Middle frontal gyrus (tissue), 1 donor: ENCODE results near the gene RBX1.
"Not testable (repeated sequence)": the region's sequence is repeated elsewhere in the genome, so short reads cannot be mapped to it uniquely, and the experiment has no call there.

Experiments used
- DNase-seq: peaks from one replicate; pipeline ENCODE4 v3.0.0-alpha.2; 2015; ENCODE audit warnings: low spot score; ENCODE audit errors: extremely low spot score

Gene RBX1

GRCh38 chr22:40972587-40972986 is 21.4 kb downstream of the RBX1 start:
- no peak for DNase-seq

DNA sequence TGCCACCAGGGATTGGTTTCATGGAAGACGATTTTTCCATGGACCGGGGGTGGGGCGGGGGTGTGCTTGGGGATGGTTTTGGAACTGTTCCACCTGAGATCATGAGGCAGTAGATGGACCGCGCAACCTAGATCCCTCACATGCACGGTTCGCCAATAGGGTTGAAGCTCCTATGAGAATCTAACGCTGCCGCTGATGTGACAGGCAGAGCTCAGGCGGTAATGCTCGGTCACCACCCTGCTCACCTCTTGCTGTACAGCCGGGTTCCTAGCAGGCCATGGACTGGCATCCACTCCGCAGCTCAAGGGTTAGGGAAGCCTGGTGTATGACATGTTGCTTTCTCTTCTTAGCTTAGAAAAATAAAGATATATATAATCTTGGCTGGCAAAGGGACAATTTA is 22.0 kb downstream of the RBX1 start:
- DNase-seq: no peak

DNA sequence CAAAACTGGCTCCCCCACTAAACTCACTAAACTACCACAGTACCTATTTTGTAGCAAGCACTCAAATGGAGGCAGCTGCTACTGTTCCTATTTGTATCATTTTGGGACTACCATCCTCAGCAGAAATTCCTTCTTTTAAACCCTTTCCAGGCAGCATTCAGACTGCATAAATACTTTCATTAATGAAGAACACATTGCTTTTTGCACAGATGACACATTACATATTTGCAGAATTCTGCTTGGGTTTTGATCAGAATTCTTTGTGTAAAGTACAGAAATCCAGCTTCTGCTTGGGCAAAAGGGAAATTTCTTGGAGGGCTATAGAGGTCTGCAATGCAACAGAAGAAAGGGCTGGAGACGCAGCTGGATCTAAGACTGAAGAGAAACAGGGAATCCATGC is 24.2 kb downstream of the RBX1 start:
- no peak for DNase-seq

GRCh38 chr22:40976866-40977700 is 25.9 kb downstream of the RBX1 start:
- DNase-seq: no peak

DNA sequence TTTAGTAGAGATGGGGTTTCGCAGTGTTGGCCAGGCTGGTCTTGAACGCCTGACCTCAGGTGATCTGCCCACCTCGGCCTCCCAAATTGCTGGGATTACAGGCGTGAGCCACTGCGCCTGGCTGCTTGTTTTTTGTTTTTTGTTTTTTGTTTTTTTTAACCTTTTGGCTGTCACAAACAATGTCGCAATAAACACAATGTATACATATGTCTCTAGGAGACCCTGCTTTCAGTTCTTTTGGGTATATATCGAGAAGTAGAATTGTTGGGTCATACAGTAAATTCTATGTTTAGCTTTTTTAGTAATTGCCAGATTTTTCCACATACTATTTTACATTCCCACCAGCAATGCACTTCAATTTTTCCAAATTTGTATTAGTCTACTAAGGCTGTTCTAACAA is 28.0 kb downstream of the RBX1 start:
- no peak for DNase-seq

- DNase-seq: no peak
Observed at GRCh38 chr22:40979871-40980270, 28.7 kb downstream of the RBX1 start.

DNA sequence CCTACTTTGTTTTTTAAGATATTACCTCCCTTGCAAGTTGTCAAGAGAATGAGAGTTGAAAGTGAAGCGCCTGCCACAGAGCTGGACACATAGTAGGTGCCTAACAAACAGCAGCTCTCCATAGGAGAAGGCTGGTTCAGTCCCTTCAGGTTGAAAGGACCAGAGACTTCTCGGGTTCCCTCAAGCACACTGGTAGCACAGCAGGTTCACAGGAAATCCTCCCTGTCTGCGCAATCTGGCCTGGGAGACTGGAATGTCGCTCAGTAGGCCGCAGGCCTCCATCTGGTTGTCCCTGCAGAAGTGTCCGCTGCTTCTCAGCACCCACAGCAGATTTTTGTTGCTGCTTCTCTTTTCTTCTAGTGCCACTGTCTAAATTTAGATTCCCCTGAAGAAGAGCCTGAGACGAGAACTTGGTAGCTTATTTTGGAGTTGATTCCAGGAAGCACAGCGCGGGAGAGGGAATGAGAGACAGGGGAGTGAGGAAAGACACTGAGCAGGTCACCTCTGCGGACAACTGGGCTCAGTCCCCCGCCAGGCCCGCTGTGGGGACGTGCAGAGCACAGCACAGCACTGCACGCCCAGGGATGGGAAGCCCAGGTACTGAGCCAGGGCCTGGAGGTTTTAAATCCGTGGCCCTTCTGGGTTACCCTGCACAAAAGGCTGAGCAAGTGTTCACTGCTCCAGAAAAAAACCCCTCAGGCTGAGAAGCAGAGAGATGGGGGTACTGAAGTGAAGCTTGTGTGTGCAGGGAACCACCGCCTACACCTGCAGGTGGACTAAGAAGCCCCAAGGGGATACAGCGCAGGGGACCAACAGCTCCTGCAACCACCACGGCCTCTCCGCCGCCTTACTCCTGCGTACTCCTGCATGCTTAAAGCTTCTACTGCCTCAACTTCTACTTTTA is 31.6 kb downstream of the RBX1 start:
- DNase-seq: no peak

- no peak for DNase-seq
Observed at GRCh38 chr22:40991298-40991697, 40.1 kb downstream of the RBX1 start.

DNA sequence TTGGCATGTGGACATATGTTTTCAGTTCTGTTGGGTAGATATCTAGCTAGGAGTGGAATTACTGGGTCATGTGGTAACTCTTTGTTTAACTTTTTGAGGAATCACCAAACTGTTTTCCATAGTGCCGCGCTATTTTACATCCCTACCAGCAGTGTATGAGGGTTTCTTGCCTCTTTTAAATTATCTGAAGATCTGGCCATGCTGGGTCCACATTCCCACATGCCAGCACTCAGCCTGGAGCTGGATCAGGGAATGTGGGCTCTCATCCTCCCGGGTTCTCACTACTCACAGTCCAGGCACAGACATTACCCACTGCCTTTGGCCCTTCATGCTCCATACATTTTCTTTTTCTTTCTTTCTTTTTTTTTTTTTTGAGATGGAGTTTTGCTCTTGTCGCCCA is 44.6 kb downstream of the RBX1 start:
- DNase-seq: no peak

DNA sequence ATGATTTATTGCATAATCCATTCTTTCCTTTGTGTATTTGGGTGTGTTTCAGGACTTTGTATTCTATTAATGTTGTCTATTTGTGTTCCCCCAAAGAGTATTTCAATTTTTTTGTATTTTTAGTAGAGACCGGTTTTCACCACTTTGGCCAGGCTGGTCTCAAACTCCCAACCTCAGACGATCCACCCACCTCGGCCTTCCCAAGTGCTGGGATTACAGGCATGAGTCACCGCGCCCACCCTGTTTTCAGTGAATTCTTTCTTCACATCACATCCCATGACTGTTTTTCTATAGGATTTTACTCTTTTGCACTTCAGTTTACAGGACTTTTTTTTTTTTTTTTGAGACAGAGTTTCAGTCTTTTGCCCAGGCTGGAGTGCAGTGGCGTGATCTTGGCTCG is 46.3 kb downstream of the RBX1 start:
- DNase-seq: no peak

- DNase-seq: no peak
Observed at GRCh38 chr22:41000040-41000565, 48.9 kb downstream of the RBX1 start.

GRCh38 chr22:41000941-41001721 is 50.0 kb downstream of the RBX1 start:
- no peak for DNase-seq

GRCh38 chr22:41001722-41002122 is 50.5 kb downstream of the RBX1 start:
- no peak for DNase-seq

GRCh38 chr22:41002386-41002785 is 51.2 kb downstream of the RBX1 start:
- DNase-seq: not testable (repeated sequence)

DNA sequence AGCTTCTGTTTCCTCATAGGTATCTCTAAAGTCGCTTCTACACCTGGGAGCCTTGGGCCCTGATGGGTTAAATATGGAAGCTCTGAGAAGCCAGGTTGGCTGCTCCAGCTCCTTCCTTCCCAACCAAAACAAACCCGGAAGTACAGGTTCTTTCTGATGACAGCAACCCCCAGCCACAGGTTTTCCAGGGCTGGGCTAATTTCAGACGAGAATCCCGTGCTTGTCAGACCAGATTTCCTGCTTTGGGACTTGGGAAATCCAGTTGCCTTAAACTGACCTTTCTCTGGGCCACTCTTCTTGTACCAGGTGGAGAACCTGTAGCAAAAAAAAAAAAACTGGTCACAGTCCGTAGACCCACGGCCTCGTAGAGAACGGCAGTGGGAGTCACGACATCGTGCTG is 51.9 kb downstream of the RBX1 start:
- DNase-seq: no peak

DNA sequence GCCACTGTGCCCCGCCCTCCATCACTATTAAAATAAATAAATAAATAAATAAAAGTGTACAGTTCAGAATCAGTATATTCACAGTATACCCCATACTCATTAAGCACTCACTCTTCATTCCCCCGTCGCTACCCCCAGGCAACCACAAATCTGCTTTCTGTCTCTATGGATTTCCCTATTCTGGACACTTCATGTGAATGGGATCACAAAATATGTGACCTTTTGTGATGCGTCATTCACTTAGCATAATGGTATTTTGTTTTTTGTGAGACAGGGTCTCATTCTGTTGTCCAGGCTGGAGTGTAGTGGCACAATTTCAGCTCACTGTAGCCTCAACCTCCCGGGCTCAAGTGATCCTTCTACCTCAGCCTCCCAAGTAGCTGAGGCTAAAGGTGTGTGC is 52.8 kb downstream of the RBX1 start:
- no peak for DNase-seq

- DNase-seq: no peak
Observed at GRCh38 chr22:41009222-41009948, 58.2 kb downstream of the RBX1 start.

DNA sequence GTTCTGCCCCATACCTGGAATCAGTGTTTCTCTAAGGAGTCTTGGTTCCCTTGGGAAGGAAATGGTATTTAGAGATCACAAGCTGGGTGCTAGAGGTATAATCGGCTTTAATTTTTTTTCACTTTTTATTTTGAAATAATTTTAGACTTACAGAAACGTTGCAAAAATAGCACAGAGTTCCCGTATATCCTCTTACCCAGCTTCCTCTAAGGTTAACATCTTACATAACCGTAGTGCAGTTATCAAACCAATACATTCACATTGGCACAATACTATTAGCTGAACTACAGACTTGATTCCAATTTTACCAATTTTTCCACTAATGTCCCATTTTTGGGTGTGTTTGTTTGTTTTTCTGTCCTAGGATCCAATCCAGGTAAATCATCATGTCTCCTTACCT is 63.8 kb downstream of the RBX1 start:
- no peak for DNase-seq

DNA sequence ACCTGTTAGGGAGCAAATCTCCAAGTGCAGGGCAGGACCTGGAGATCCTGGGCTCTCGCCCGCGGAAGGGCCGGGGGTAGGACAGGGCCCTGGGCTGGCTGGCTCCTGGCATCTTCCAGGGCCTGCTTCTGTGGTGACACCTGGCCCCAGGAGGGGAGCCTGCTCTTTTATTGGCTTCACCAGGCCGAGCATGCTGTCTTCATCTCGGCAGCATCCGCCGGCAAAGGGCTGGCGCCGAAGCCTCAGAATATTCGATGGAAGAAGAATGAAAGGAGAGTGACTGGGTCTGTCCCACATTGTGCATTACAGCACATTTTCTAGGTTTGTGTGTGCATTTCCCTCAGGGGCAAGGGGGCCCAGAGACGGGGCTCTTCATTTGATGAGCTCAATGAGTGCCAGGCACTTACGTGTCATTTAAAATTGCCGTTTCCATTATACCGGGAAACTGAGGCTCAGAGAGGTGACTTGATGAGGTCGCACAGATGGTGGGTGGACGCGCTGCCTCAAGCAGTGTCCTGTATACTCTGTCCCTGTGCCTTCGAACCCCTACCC is 70.0 kb downstream of the RBX1 start:
- no peak for DNase-seq
